ENCODE results near the gene CARD8. TPM values are rescaled to one million over a fixed set of nuclear protein-coding genes. Genes with fewer than 3 reads are reported as not detected.
"Not testable (repeated sequence)": the region's sequence is repeated elsewhere in the genome, so short reads cannot be mapped to it uniquely, and the experiment has no call there.

The CARD8 gene
- total and polyA plus RNA-seq, 5 experiments from 2014 or later = 73.3 to 314 (median 104) TPM

DNA sequence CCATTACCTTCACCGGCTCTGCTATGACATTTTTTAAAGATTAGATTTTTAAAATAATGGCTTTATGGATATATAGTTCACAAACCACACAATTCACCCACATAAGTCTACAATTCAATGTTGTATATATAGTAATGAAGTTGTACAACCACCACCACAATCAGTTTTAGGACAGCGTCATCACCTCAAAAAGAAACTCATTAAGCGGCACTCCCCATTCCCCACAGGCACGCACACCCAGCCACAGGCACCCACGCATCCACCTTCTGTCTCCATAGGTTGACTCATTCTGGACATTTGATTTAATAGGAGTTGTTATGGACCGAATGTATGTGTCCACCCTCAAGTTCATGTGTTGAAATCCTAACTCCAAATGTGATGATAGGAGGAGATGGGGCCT, 13.9 kb downstream of the CARD8 start:
- peak overlapping the region in 1 of 10 donors; percentile 24 for H3K4me3 Mint-ChIP-seq
- H3K9me3 Mint-ChIP-seq, ATAC-seq, H3K27me3 Mint-ChIP-seq, POLR2A ChIA-PET, DNase-seq: not testable (repeated sequence)
- peaks cover 15 to 51% (median 39%) of the 10 kb centered on the region in 4 donors for H3K4me1 Mint-ChIP-seq
- peaks cover 5 to 75% (median 40%) of the 10 kb centered on the region in 3 donors for H3K36me3 Mint-ChIP-seq
- H3K27ac Mint-ChIP-seq = peak overlapping the region; percentile 16 to 89 (median 48)

DNA sequence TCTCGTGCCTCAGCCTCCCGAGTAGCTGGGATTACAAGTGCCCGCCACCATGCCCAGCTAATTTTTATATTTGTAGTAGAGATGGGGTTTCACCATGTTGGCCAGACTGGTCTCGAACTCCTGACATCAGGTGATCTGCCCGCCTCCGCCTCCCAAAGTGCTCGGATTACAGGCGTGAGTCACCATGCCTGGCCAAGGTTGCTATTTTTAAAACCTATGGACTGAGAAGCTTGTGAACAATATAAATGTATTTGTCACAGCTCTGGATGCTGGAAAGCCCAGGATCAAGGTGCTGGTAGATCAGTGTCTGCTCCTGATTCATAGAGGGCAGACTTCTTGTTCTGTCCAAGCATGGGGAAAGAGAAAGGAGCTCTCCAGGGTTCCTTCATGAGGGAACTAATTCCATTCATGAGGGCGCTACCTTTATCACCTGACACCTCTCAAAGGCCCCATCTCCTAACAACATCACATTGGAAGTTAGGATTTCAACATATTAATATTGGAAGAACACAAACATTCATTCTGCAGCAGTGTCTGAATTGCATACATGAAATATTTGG, 16.1 kb downstream of the CARD8 start:
- POLR2A ChIA-PET = interaction anchor here (0.7 to 1.4 kb wide), 2 partner anchors 16 to 22 kb away, joined by 4 read pairs; partner anchors contain the start of gene CARD8
- ATAC-seq (no peak), DNase-seq (no peak)
- peak overlapping the region in 8 of 10 donors; percentile 35 to 89 (median 44) for H3K27ac Mint-ChIP-seq
- H3K4me1 Mint-ChIP-seq = peaks cover 9 to 36% (median 26%) of the 10 kb centered on the region in 4 donors
- no peaks in the 10 kb centered on the region for H3K27me3 Mint-ChIP-seq
- peaks cover 6 to 75% (median 33%) of the 10 kb centered on the region in 3 donors for H3K36me3 Mint-ChIP-seq
- H3K9me3 Mint-ChIP-seq = no peaks in the 10 kb centered on the region
- no peak overlapping the region for H3K4me3 Mint-ChIP-seq

DNA sequence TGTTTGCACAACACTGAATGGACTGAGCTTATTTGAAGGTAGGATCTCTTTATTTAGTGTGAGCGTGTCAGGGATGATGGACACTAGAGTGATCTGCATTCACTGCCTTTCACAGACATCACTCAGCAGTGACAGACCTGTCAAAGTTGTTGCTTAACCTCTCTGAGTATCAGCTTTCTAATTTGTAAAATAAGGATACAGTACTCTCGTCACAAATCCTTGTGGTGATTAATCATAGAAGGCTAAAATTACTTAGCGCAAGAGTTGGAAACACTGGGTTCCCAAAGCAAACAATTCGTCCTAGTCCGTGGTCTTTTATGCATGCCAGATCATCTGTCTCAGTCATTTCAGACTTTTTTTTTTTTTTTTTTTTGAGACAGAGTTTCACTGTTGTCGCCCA, 16.6 kb downstream of the CARD8 start:
- Mint-ChIP-seq H3K27me3 (no peaks in the 10 kb centered on the region), H3K27ac (peak overlapping the region in 2 of 10 donors; percentile 4 to 34), H3K4me1 (peaks cover 6 to 32% (median 20%) of the 10 kb centered on the region in 4 donors), H3K9me3 (no peaks in the 10 kb centered on the region), H3K4me3 (no peak overlapping the region), H3K36me3 (peaks cover 12 to 78% (median 34%) of the 10 kb centered on the region in 3 donors)
- POLR2A ChIA-PET = interaction anchor here (0.7 to 1.4 kb wide), 2 partner anchors 17 to 22 kb away, joined by 4 read pairs; partner anchors contain the start of gene CARD8
- DNase-seq (no peak), ATAC-seq (no peak)

DNA sequence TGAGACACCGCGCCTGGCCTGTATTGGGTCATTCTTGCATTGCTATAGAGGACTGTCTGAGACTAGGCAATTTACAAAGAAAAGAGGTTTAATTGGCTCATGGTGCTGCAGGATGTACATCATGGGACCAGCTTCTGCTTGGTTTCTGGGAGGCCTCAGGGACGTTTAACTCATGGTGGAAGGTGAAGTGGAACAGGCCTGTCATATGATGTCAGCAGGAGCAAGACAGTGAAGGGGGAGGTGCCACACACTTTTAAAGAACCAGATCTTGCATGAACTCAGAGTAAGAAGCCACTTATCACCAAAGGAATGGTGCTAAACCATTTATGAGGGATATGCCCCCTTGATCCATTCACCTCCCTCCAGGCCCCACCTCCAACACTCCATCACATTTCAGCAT, 18.7 kb downstream of the CARD8 start:
- peaks cover 15 to 88% (median 30%) of the 10 kb centered on the region in 3 donors for H3K36me3 Mint-ChIP-seq
- no peak for ATAC-seq
- POLR2A ChIA-PET = interaction anchor here (1.5 kb wide), 1 partner anchor 13 kb away, joined by 3 read pairs; no protein-coding TSS in a partner anchor
- no peak for DNase-seq
- H3K4me1 Mint-ChIP-seq = peaks cover 6 to 28% (median 15%) of the 10 kb centered on the region in 4 donors
- no peak overlapping the region for H3K4me3 Mint-ChIP-seq
- no peaks in the 10 kb centered on the region for H3K27me3 Mint-ChIP-seq
- no peaks in the 10 kb centered on the region for H3K9me3 Mint-ChIP-seq
- peak overlapping the region in 5 of 10 donors; percentile 34 to 61 (median 56) for H3K27ac Mint-ChIP-seq

DNA sequence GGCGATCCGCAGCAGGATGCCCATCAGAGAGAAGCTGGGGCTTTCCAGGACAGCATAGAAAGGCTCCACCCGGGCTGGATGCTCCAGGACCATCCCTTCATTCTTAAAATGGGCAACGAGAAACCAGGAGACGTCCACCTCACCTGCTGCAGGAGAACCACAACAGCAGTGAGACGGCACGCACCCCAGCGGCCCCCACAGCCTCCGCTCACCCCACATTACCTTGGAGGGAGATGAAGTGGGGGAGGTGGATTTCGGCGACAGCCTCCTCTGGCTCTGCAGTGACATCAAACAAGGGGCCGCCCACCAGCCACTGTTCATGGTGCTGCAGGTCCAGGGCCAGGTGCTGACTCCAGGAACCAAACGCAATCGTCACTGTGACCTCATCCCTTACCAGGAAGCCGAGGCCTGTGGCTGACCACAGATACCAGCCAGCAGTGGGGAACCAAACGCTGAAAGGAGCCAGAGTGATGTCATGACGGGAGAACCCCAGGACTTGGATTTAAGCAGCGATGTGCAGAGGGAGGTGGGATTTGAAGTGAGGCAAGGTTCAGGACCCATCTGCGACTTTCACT, 25.1 kb downstream of the CARD8 start:
- no peaks in the 10 kb centered on the region for H3K27me3 Mint-ChIP-seq
- H3K4me1 Mint-ChIP-seq = peaks cover 2 to 18% (median 5%) of the 10 kb centered on the region in 4 donors
- POLR2A ChIA-PET = interaction anchor here (1.0 kb wide), 1 partner anchor 10 kb away, joined by 3 read pairs; no protein-coding TSS in a partner anchor
- ATAC-seq = peak in 1 of 2 donors; percentile 46
- peak in 2 of 10 donors; percentile 6 to 11 for DNase-seq
- peaks cover 10 to 89% (median 19%) of the 10 kb centered on the region in 3 donors for H3K36me3 Mint-ChIP-seq
- H3K9me3 Mint-ChIP-seq = no peaks in the 10 kb centered on the region
- H3K4me3 Mint-ChIP-seq = no peak overlapping the region
- peak overlapping the region in 7 of 10 donors; percentile 7 to 87 (median 53) for H3K27ac Mint-ChIP-seq

DNA sequence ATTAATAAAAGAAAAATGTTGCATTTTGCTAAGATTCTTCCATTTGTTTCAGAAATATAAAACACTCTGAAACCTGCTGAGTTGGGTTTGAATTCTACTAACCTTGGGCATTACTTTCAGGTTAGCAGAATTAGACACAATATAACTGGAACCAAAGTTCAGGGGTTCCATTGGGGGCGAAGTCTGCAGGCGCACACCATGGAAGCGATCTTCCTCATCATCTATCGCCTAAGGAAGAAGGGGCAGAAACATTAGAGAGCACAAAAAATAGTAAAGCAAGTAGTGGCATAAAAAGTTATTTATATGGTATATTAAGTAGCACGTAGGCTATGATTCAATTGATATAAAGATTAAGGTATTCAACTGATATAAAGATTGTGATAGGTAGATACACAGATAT, 34.1 kb downstream of the CARD8 start:
- POLR2A ChIA-PET = interaction anchor here (1.2 kb wide), 1 partner anchor 9 kb away, joined by 3 read pairs; no protein-coding TSS in a partner anchor
- no peak for ATAC-seq
- Mint-ChIP-seq H3K4me1 (peaks cover 0 to 5% (median under 1%) of the 10 kb centered on the region in 4 donors), H3K27me3 (no peaks in the 10 kb centered on the region), H3K27ac (peak overlapping the region in 3 of 10 donors; percentile 23 to 27 (median 23)), H3K4me3 (no peak overlapping the region), H3K36me3 (peaks cover 0 to 78% (median 9%) of the 10 kb centered on the region in 3 donors), H3K9me3 (no peaks in the 10 kb centered on the region)
- DNase-seq = no peak

DNA sequence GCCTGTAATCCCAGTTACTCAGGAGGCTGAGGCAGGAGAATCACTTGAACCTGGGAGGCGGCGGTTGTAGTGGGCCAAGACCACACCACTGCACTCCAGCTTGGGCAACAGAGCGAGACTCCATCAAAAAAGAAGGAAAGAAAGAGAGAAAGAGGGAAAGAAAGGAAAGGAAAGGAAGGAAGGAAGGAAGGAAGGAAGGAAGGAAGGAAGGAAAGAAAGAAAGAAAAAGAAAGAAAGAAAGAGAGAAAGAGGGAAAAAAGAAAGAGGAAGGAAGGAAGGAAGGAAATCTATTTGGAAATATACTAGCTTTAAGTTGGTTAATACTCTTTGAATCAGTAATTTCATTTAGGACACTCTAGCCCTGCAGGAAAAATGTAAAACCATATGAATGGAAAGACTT, 34.9 kb downstream of the CARD8 start:
- not testable (repeated sequence) for H3K27me3 Mint-ChIP-seq

DNA sequence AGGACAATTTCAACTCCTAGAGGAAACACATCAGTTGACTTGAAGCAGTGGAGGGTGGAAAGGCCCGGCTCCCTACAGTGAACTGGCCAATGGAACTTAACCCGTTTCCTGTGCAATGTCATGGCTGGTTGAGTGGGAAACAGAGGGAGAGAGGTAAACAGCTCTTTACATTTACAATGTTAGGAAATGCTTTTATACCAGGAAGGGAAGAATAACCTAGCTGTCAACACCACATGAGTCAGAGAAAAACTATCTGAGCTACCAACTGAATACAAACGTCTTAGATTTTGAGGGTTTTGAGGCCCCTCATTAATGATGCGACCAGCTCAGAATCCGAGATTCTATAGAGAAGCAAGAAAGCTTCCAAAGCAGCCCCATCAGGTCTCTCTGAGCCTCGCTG, 36.7 kb downstream of the CARD8 start:
- Mint-ChIP-seq H3K9me3 (no peaks in the 10 kb centered on the region), H3K36me3 (peaks cover 4 to 81% (median 18%) of the 10 kb centered on the region in 3 donors), H3K27me3 (no peaks in the 10 kb centered on the region), H3K4me3 (no peak overlapping the region), H3K4me1 (peaks cover 4 to 20% (median 8%) of the 10 kb centered on the region in 4 donors), H3K27ac (peak overlapping the region in 4 of 10 donors; percentile 22 to 80 (median 44))
- ATAC-seq (no peak), DNase-seq (no peak)
- POLR2A ChIA-PET = interaction anchor here (0.6 kb wide), 1 partner anchor 33 kb away, joined by 3 read pairs; no protein-coding TSS in a partner anchor

More for the DNA sequence above, 34.9 kb downstream of the CARD8 start:
- not testable (repeated sequence) for ATAC-seq, H3K4me3 Mint-ChIP-seq, DNase-seq, H3K9me3 Mint-ChIP-seq
- H3K4me1 Mint-ChIP-seq = peaks cover 0 to 10% (median 5%) of the 10 kb centered on the region in 4 donors
- peak overlapping the region in 4 of 10 donors; percentile 38 to 87 (median 61) for H3K27ac Mint-ChIP-seq
- POLR2A ChIA-PET = interaction anchor here (1.2 kb wide), 1 partner anchor 10 kb away, joined by 3 read pairs; no protein-coding TSS in a partner anchor
- peaks cover 4 to 82% (median 13%) of the 10 kb centered on the region in 3 donors for H3K36me3 Mint-ChIP-seq

DNA sequence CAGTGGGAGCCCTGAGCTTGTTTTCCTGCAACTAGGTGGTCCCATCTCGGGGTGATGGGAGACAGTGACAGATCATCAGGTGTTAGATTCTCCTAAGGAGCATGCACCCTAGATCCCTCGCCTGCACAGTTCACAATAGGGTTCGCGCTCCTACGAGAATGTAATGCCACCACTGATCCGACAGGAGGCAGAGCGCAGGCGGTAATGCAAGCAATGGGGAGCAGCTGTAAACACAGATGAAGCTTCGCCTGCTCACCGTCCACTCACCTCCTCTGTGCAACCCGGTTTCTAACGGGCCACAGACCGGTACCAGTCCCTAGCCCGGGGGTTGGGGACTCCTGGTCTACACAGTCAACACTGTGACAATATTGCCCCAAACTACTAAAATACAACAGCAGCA, 38.8 kb downstream of the CARD8 start:
- peak overlapping the region in 3 of 10 donors; percentile 40 to 79 (median 73) for H3K27ac Mint-ChIP-seq
- peaks cover 7 to 27% (median 11%) of the 10 kb centered on the region in 4 donors for H3K4me1 Mint-ChIP-seq
- H3K9me3 Mint-ChIP-seq = no peaks in the 10 kb centered on the region
- no peak overlapping the region for H3K4me3 Mint-ChIP-seq
- DNase-seq (no peak), ATAC-seq (no peak)
- peaks cover 4 to 81% (median 16%) of the 10 kb centered on the region in 3 donors for H3K36me3 Mint-ChIP-seq
- no peaks in the 10 kb centered on the region for H3K27me3 Mint-ChIP-seq
- POLR2A ChIA-PET = no interaction called here

DNA sequence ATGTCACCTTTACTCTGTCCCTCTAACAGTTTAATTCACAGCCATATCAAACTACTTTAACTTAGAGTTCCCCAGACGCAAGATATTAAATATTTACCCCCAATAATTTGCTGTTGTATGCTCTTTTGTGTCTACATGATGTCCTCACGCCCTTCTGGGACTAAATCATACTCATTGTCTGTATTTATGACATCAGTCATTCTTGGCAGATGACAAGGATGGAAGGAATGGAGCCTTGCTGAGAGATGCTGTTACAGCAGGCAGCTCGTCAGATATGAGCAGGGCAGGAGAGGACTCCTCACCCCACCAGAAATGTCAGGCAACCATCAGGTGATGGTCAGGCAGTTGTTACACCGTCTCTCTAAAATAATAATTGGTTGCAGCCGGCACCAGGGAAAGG, 41.8 kb downstream of the CARD8 start:
- Mint-ChIP-seq H3K9me3 (no peaks in the 10 kb centered on the region), H3K4me3 (no peak overlapping the region), H3K4me1 (peaks cover 10 to 45% (median 18%) of the 10 kb centered on the region in 4 donors), H3K27ac (peak overlapping the region in 5 of 10 donors; percentile 2 to 69 (median 41)), H3K36me3 (peaks cover 4 to 82% (median 21%) of the 10 kb centered on the region in 3 donors), H3K27me3 (no peaks in the 10 kb centered on the region)
- POLR2A ChIA-PET = interaction anchor here (0.6 to 0.8 kb wide), 2 partner anchors 10 to 63 kb away, joined by 3 to 4 read pairs; no protein-coding TSS in a partner anchor
- ATAC-seq (no peak), DNase-seq (no peak)

DNA sequence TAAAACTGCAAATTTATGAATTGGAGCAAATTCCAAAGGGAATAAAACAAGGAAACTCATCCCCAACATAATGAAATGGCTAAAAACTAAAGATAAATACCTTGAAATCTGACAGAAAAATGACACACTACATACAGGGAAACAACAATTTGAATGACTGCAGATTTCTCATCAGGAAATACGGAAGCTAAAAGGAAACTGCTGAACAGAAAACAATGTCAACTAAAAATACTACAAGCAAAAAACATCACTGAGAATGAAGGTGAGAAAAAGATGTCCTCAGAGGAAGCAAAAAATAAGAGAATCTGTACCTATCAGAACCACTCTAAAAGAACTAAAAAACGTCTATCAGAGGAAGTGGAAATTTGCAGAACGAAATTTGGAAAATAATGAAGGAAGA, 45.7 kb downstream of the CARD8 start:
- ATAC-seq (peak in 1 of 2 donors; percentile 25), DNase-seq (no peak)
- peak overlapping the region in 2 of 10 donors; percentile 1 to 33 for H3K4me3 Mint-ChIP-seq
- POLR2A ChIA-PET = no interaction called here
- H3K27ac Mint-ChIP-seq = peak overlapping the region; percentile 25 to 86 (median 66)
- H3K36me3 Mint-ChIP-seq = peaks cover 0 to 56% (median 6%) of the 10 kb centered on the region in 3 donors
- no peaks in the 10 kb centered on the region for H3K27me3 Mint-ChIP-seq
- no peaks in the 10 kb centered on the region for H3K9me3 Mint-ChIP-seq
- H3K4me1 Mint-ChIP-seq = peaks cover 17 to 50% (median 20%) of the 10 kb centered on the region in 4 donors

DNA sequence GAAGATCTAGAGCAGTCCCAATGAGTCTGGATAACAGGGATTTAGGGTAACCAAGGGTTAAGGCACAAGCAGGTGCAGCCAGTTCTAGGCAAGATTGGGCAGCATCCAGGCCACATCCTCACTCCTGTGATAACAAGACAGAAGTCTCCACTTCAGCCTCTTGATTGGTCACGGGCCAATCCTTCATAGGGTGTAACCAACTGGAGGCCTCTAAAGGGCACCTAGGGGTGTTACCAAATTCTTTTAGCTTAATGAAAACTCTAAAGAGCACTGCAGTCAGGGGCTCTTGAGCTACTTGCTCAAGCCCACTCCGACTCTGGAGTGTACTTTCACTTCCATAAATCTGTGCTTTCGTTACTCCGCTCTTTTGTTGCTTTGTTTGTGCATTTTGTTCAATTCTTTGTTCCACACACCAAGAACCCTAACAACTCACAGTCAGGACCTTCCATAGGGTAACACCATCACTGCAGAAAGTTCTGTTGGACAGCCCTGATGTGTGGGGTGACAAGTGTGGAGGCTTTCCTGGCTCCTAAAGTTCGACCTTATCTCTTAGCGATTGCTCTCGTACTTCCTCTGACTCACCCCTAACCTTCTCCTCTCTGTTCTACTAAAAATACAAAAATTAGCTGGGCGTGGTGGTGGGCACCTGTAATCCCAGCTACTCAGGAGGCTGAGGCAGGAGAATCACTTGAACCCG, 49.2 kb downstream of the CARD8 start:
- peak overlapping the region in 4 of 10 donors; percentile 18 to 42 (median 22) for H3K4me3 Mint-ChIP-seq
- no peaks in the 10 kb centered on the region for H3K9me3 Mint-ChIP-seq
- POLR2A ChIA-PET = no interaction called here
- no peak for DNase-seq
- H3K27me3 Mint-ChIP-seq = no peaks in the 10 kb centered on the region
- H3K36me3 Mint-ChIP-seq = peaks cover 0 to 28% (median 3%) of the 10 kb centered on the region in 3 donors
- H3K4me1 Mint-ChIP-seq = peaks cover 15 to 41% (median 18%) of the 10 kb centered on the region in 4 donors
- peak overlapping the region in 9 of 10 donors; percentile 32 to 86 (median 74) for H3K27ac Mint-ChIP-seq
- no peak for ATAC-seq
